ENCODE measurements around the gene CAPRIN1.

CAPRIN1 gene

GRCh38 chr11:34104680-34105078 is 53.1 kb downstream of the CAPRIN1 start:
- H3K4me3 Mint-ChIP-seq, result peak overlapping the region; percentile 93
- no peaks in the 10 kb centered on the region for H3K9me3 Mint-ChIP-seq
- DNase-seq (ENCODE audit: low spot score in 2 of 2) (no peak), ATAC-seq (no peak)
- H3K4me1 Mint-ChIP-seq, result peaks cover 40% of the 10 kb centered on the region
- peak overlapping the region; percentile 99 for H3K27ac Mint-ChIP-seq
- peaks cover 90% of the 10 kb centered on the region for H3K36me3 Mint-ChIP-seq

GRCh38 chr11:34105079-34105956 is 53.8 kb downstream of the CAPRIN1 start, which contains the start of gene NAT10:
Gene NAT10, plus strand, starts transcription at chr11:34105629. Its CDS starts 2,597 bp downstream, at chr11:34108226.
- no peaks in the 10 kb centered on the region for H3K9me3 Mint-ChIP-seq
- peaks cover 90% of the 10 kb centered on the region for H3K36me3 Mint-ChIP-seq
- peak within 1 kb of the TSS; percentile 99 for H3K27ac Mint-ChIP-seq
- H3K4me1 Mint-ChIP-seq, result peaks cover 40% of the 10 kb centered on the region
- peak within 1 kb of the TSS; percentile 93 for H3K4me3 Mint-ChIP-seq
- ATAC-seq (peak; percentile 96), DNase-seq (ENCODE audit: low spot score in 2 of 2) (peak; percentile 93 to 99)

GRCh38 chr11:34105957-34106504 is 54.5 kb downstream of the CAPRIN1 start:
- no peak for ATAC-seq
- peaks cover 90% of the 10 kb centered on the region for H3K36me3 Mint-ChIP-seq
- no peak for DNase-seq (ENCODE audit: low spot score in 2 of 2)
- no peaks in the 10 kb centered on the region for H3K9me3 Mint-ChIP-seq
- peaks cover 40% of the 10 kb centered on the region for H3K4me1 Mint-ChIP-seq
- H3K4me3 Mint-ChIP-seq, result peak overlapping the region; percentile 93
- H3K27ac Mint-ChIP-seq, result peak overlapping the region; percentile 99

GRCh38 chr11:34111722-34112270 is 60.3 kb downstream of the CAPRIN1 start:
- H3K27ac Mint-ChIP-seq, result no peak overlapping the region
- no peak for ATAC-seq

GRCh38 chr11:34114014-34114413 is 62.5 kb downstream of the CAPRIN1 start:
- Mint-ChIP-seq H3K36me3 (peaks cover 100% of the 10 kb centered on the region), H3K4me1 (peaks cover 17% of the 10 kb centered on the region), H3K9me3 (no peaks in the 10 kb centered on the region), H3K27ac (no peak overlapping the region), H3K4me3 (no peak overlapping the region)
- DNase-seq (ENCODE audit: low spot score in 2 of 2) (no peak), ATAC-seq (no peak)

More at GRCh38 chr11:34111722-34112270, 60.3 kb downstream of the CAPRIN1 start:
- Mint-ChIP-seq H3K36me3 (peaks cover 100% of the 10 kb centered on the region), H3K9me3 (no peaks in the 10 kb centered on the region), H3K4me1 (peaks cover 23% of the 10 kb centered on the region), H3K4me3 (no peak overlapping the region)
- no peak for DNase-seq (ENCODE audit: low spot score in 2 of 2)

GRCh38 chr11:34114471-34114870 is 62.9 kb downstream of the CAPRIN1 start:
- no peak for ATAC-seq
- H3K4me3 Mint-ChIP-seq, result no peak overlapping the region
- DNase-seq (ENCODE audit: low spot score in 2 of 2), result no peak
- H3K9me3 Mint-ChIP-seq, result no peaks in the 10 kb centered on the region
- peaks cover 100% of the 10 kb centered on the region for H3K36me3 Mint-ChIP-seq
- peaks cover 13% of the 10 kb centered on the region for H3K4me1 Mint-ChIP-seq
- no peak overlapping the region for H3K27ac Mint-ChIP-seq

GRCh38 chr11:34120651-34121050 is 69.1 kb downstream of the CAPRIN1 start:
- DNase-seq (ENCODE audit: low spot score in 2 of 2), result no peak
- ATAC-seq, result no peak
- H3K9me3 Mint-ChIP-seq, result no peaks in the 10 kb centered on the region
- H3K4me1 Mint-ChIP-seq, result peaks cover 8% of the 10 kb centered on the region
- H3K4me3 Mint-ChIP-seq, result no peak overlapping the region
- peaks cover 100% of the 10 kb centered on the region for H3K36me3 Mint-ChIP-seq
- no peak overlapping the region for H3K27ac Mint-ChIP-seq

- Mint-ChIP-seq H3K36me3 (peaks cover 100% of the 10 kb centered on the region), H3K4me3 (no peak overlapping the region), H3K4me1 (peaks cover 6% of the 10 kb centered on the region), H3K9me3 (no peaks in the 10 kb centered on the region), H3K27ac (no peak overlapping the region)
- no peak for ATAC-seq
- no peak for DNase-seq (ENCODE audit: low spot score in 2 of 2)
Observed at GRCh38 chr11:34124885-34125668, 73.5 kb downstream of the CAPRIN1 start.

- H3K4me1 Mint-ChIP-seq, result no peaks in the 10 kb centered on the region
- H3K9me3 Mint-ChIP-seq, result no peaks in the 10 kb centered on the region
- peak overlapping the region; percentile 78 for H3K27ac Mint-ChIP-seq
- ATAC-seq, result no peak
- no peak for DNase-seq (ENCODE audit: low spot score in 2 of 2)
- H3K36me3 Mint-ChIP-seq, result peaks cover 100% of the 10 kb centered on the region
- no peak overlapping the region for H3K4me3 Mint-ChIP-seq
Observed at GRCh38 chr11:34126959-34127848, 75.7 kb downstream of the CAPRIN1 start.

GRCh38 chr11:34128824-34129223 is 77.3 kb downstream of the CAPRIN1 start:
- Mint-ChIP-seq H3K36me3 (peaks cover 100% of the 10 kb centered on the region), H3K9me3 (no peaks in the 10 kb centered on the region), H3K27ac (no peak overlapping the region), H3K4me3 (no peak overlapping the region), H3K4me1 (no peaks in the 10 kb centered on the region)
- DNase-seq (ENCODE audit: low spot score in 2 of 2) (no peak), ATAC-seq (no peak)

GRCh38 chr11:34132261-34132965 is 80.9 kb downstream of the CAPRIN1 start:
- H3K36me3 Mint-ChIP-seq, result peaks cover 100% of the 10 kb centered on the region
- ATAC-seq (no peak), DNase-seq (ENCODE audit: low spot score in 2 of 2) (no peak)
- no peaks in the 10 kb centered on the region for H3K4me1 Mint-ChIP-seq
- no peak overlapping the region for H3K4me3 Mint-ChIP-seq
- no peaks in the 10 kb centered on the region for H3K9me3 Mint-ChIP-seq
- H3K27ac Mint-ChIP-seq, result no peak overlapping the region

GRCh38 chr11:34134765-34135164 is 83.2 kb downstream of the CAPRIN1 start:
- DNase-seq (ENCODE audit: low spot score in 2 of 2) (no peak), ATAC-seq (peak; percentile 74)
- Mint-ChIP-seq H3K4me1 (peaks cover 14% of the 10 kb centered on the region), H3K4me3 (no peak overlapping the region), H3K27ac (no peak overlapping the region), H3K9me3 (no peaks in the 10 kb centered on the region), H3K36me3 (peaks cover 100% of the 10 kb centered on the region)

- ATAC-seq (peak; percentile 74), DNase-seq (ENCODE audit: low spot score in 2 of 2) (no peak)
- no peak overlapping the region for H3K27ac Mint-ChIP-seq
- H3K4me1 Mint-ChIP-seq, result peaks cover 14% of the 10 kb centered on the region
- H3K4me3 Mint-ChIP-seq, result no peak overlapping the region
- peaks cover 100% of the 10 kb centered on the region for H3K36me3 Mint-ChIP-seq
- H3K9me3 Mint-ChIP-seq, result no peaks in the 10 kb centered on the region
Observed at GRCh38 chr11:34135439-34135838, 83.9 kb downstream of the CAPRIN1 start.

GRCh38 chr11:34136420-34136819 is 84.9 kb downstream of the CAPRIN1 start:
- Mint-ChIP-seq H3K36me3 (peaks cover 96% of the 10 kb centered on the region), H3K27ac (no peak overlapping the region), H3K4me3 (no peak overlapping the region), H3K4me1 (peaks cover 14% of the 10 kb centered on the region), H3K9me3 (no peaks in the 10 kb centered on the region)
- ATAC-seq (no peak), DNase-seq (ENCODE audit: low spot score in 2 of 2) (no peak)
